Large intestine (tissue), 1 donor: ENCODE results near the gene PCDH19. TPM values are rescaled to one million over a fixed set of nuclear protein-coding genes. Genes with fewer than 3 reads are reported as not detected.

Experiments
- polyA plus RNA-seq: library from polyadenylated mRNA; unstranded; fragments of 120-200 nt; gene quantifications from one replicate; pipeline ENCODE4 v1.2.1, GENCODE V29; 2013

The PCDH19 gene
- polyA plus RNA-seq, 1 donor: 1.5 TPM

Other genes with a start within 250 kb of the PCDH19 start
- 1.2 TPM for gene TNMD, start 174.7 kb upstream of the PCDH19 start, polyA plus RNA-seq
- gene TSPAN6, start 226.5 kb upstream of the PCDH19 start, polyA plus RNA-seq: 115 TPM
- 6.1 TPM for gene SRPX2, start 233.9 kb upstream of the PCDH19 start, polyA plus RNA-seq